GM23338 (cell line): ENCODE results near the gene FOXP1. TPM values are rescaled to one million over a fixed set of nuclear protein-coding genes. Genes with fewer than 3 reads are reported as not detected.

Experiments used
- ATAC-seq: fragments of 200-7000 bp; cut with Tn5 transposase; 3 replicates; pipeline ENCODE4 v1.9.1; 2020
- DNase-seq: peaks from one replicate; pipeline ENCODE4 v3.0.0-alpha.2; 2015; ENCODE audit warnings: low spot score
- H2AFZ ChIP-seq: fragments of 200-600 bp; sonication (generic); 2 replicates; pipeline ENCODE4 v1.8.0; 2016; ENCODE audit warnings: antibody characterized with exemption, mild to moderate bottlenecking, moderate library complexity
- H3F3A ChIP-seq: fragments of 200-600 bp; sonication (generic); replicated peaks from 2 replicates; pipeline ENCODE4 v1.8.0; 2017; ENCODE audit warnings: antibody characterized with exemption, mixed run types, low read depth
- H3K27ac ChIP-seq: fragments of 200-600 bp; sonication (generic); 2 replicates; pipeline ENCODE4 v1.6.1; 2016; ENCODE audit warnings: low read depth
- H3K27me3 ChIP-seq: fragments of 200-600 bp; sonication (generic); 2 replicates; pipeline ENCODE4 v1.8.0; 2016; ENCODE audit warnings: mild to moderate bottlenecking, mixed run types, moderate library complexity; ENCODE audit not compliant: insufficient read depth
- H3K36me3 ChIP-seq: fragments of 200-600 bp; sonication (generic); 2 replicates; pipeline ENCODE4 v1.8.0; 2016; ENCODE audit warnings: mild to moderate bottlenecking; ENCODE audit not compliant: insufficient read depth
- H3K4me1 ChIP-seq: fragments of 200-600 bp; sonication (generic); 2 replicates; pipeline ENCODE4 v1.8.0; 2016; ENCODE audit warnings: mild to moderate bottlenecking, moderate library complexity; ENCODE audit not compliant: insufficient read depth
- H3K4me2 ChIP-seq: fragments of 200-600 bp; sonication (generic); 2 replicates; pipeline ENCODE4 v1.7.1; 2017; ENCODE audit warnings: mixed run types
- H3K4me3 ChIP-seq: fragments of 200-600 bp; sonication (generic); 2 replicates; pipeline ENCODE4 v1.6.1; 2016; ENCODE audit warnings: mixed run types
- H3K79me2 ChIP-seq: fragments of 200-600 bp; sonication (generic); replicated peaks from 2 replicates; pipeline ENCODE4 v1.8.0; 2017; ENCODE audit warnings: mild to moderate bottlenecking; ENCODE audit not compliant: insufficient read depth
- H3K9me2 ChIP-seq: fragments of 200-600 bp; sonication (generic); 2 replicates; pipeline ENCODE4 v1.8.0; 2017; ENCODE audit not compliant: insufficient read depth
- H4K20me1 ChIP-seq: fragments of 200-600 bp; sonication (generic); replicated peaks from 2 replicates; pipeline ENCODE4 v1.8.0; 2017; ENCODE audit warnings: mild to moderate bottlenecking; ENCODE audit not compliant: insufficient read depth
- H3K27ac Mint-ChIP-seq: 2 replicates; pipeline ENCODE4 v1.8.0; 2020; ENCODE audit warnings: inconsistent platforms, mild to moderate bottlenecking, moderate library complexity, mixed read lengths
- H3K27me3 Mint-ChIP-seq: 3 replicates; pipeline ENCODE4 v1.8.0; 2022; ENCODE audit warnings: low read depth, mild to moderate bottlenecking, moderate library complexity, mixed read lengths, inconsistent platforms; ENCODE audit not compliant: insufficient read depth, poor library complexity
- H3K36me3 Mint-ChIP-seq: 3 replicates; pipeline ENCODE4 v1.8.0; 2021; ENCODE audit warnings: low read depth, mild to moderate bottlenecking, inconsistent platforms, moderate library complexity, mixed read lengths
- H3K4me1 Mint-ChIP-seq: 3 replicates; pipeline ENCODE4 v1.8.0; 2020; ENCODE audit warnings: mild to moderate bottlenecking, inconsistent platforms, mixed read lengths
- H3K4me3 Mint-ChIP-seq: 3 replicates; pipeline ENCODE4 v1.8.0; 2021; ENCODE audit warnings: moderate library complexity, mild to moderate bottlenecking, inconsistent platforms, mixed read lengths
- H3K9me3 Mint-ChIP-seq: 3 replicates; pipeline ENCODE4 v1.8.0; 2020; ENCODE audit warnings: moderate library complexity, mild to moderate bottlenecking, inconsistent platforms, mixed read lengths
- NANOG ChIP-seq: IDR thresholded peaks from 2 replicates; pipeline ENCODE4 v1.6.1; 2016; ENCODE audit warnings: antibody characterized with exemption, borderline replicate concordance
- polyA plus RNA-seq: library from polyadenylated mRNA; unstranded; fragments of >200 nt; fragmentation: Nextera tagmentation; extraction: Ambion mirVana; gene quantifications from 2 replicates; pipeline ENCODE4 v1.2.1, GENCODE V29; 2016
- total RNA-seq: library from RNA; depleted of rRNA; stranded (reverse); fragments of >200 nt; shearing (Covaris generic); gene quantifications from 2 replicates; pipeline ENCODE4 v1.2.3, GENCODE V29; 2014
- TF ChIP-seq, protein P1 (sequence below), 2 experiments: fragments of 200-600 bp in 1 of 2; sonication (generic) in 1 of 2; conservative IDR thresholded peaks; 2 replicates each; pipeline versions ENCODE4 v1.5.1 to v1.6.1; 2016 to 2017; ENCODE audit warnings: antibody characterized with exemption in 2 of 2, low read depth in 2 of 2, mild to moderate bottlenecking in 2 of 2, moderate library complexity in 1 of 2
- TF ChIP-seq, protein P2 (sequence below): IDR thresholded peaks from one replicate; pipeline ENCODE4 v1.6.1; 2018; ENCODE audit warnings: antibody characterized with exemption; ENCODE audit not compliant: unreplicated experiment

The FOXP1 gene
- total and polyA plus RNA-seq, 2 experiments from 2014 or later = 32.9 to 35.5 TPM

DNA sequence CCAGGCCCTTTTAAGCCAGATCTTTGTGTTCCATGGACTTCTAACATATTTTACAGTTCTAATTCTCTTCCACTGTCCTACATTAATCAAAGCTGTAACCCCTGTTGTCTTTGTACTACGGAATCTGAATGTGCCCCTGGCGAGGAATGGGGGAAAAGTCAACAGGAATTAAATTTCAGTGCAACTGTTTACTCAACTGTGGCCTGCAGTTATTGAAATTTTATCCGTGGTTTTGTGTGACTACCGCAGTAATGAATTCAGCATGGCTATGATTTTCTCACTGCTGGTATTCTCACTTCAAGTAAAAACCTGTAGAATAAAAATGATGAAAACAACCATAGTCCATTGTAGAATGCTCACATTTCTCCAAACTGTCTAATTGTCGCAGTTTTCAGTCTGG, 388.0 kb downstream of the FOXP1 start:
- no peak overlapping the region for H3K27ac ChIP-seq
- H3K27ac Mint-ChIP-seq = no peak overlapping the region
- H3K4me3 Mint-ChIP-seq = no peak overlapping the region
- no peak for DNase-seq
- H4K20me1 ChIP-seq = no peaks in the 10 kb centered on the region
- no peaks in the 10 kb centered on the region for H3K9me3 Mint-ChIP-seq
- H3K79me2 ChIP-seq = no peaks in the 10 kb centered on the region
- H3K27me3 Mint-ChIP-seq = peaks cover 3% of the 10 kb centered on the region
- no peak overlapping the region for H2AFZ ChIP-seq
- no peak overlapping the region for H3K4me3 ChIP-seq
- no peaks in the 10 kb centered on the region for H3K9me2 ChIP-seq
- H3K4me2 ChIP-seq = no peak overlapping the region
- H3K4me1 Mint-ChIP-seq = peaks cover 15% of the 10 kb centered on the region; the same call in 2 of the 3 replicates
- TF ChIP-seq, protein P1, sequence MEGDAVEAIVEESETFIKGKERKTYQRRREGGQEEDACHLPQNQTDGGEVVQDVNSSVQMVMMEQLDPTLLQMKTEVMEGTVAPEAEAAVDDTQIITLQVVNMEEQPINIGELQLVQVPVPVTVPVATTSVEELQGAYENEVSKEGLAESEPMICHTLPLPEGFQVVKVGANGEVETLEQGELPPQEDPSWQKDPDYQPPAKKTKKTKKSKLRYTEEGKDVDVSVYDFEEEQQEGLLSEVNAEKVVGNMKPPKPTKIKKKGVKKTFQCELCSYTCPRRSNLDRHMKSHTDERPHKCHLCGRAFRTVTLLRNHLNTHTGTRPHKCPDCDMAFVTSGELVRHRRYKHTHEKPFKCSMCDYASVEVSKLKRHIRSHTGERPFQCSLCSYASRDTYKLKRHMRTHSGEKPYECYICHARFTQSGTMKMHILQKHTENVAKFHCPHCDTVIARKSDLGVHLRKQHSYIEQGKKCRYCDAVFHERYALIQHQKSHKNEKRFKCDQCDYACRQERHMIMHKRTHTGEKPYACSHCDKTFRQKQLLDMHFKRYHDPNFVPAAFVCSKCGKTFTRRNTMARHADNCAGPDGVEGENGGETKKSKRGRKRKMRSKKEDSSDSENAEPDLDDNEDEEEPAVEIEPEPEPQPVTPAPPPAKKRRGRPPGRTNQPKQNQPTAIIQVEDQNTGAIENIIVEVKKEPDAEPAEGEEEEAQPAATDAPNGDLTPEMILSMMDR (conservative IDR thresholded peaks at IDR 0.05; ENCODE audit: low read depth in 2 of 2) = no peak
- no peak for TF ChIP-seq NANOG
- H3K4me1 ChIP-seq = no peaks in the 10 kb centered on the region
- H3K36me3 Mint-ChIP-seq = 0 out of 3 replicates have a peak, but pooled peaks cover 6% of the 10 kb centered on the region
- no peaks in the 10 kb centered on the region for H3K27me3 ChIP-seq
- no peak for ATAC-seq
- no peaks in the 10 kb centered on the region for H3F3A ChIP-seq
- H3K36me3 ChIP-seq = no peaks in the 10 kb centered on the region

DNA sequence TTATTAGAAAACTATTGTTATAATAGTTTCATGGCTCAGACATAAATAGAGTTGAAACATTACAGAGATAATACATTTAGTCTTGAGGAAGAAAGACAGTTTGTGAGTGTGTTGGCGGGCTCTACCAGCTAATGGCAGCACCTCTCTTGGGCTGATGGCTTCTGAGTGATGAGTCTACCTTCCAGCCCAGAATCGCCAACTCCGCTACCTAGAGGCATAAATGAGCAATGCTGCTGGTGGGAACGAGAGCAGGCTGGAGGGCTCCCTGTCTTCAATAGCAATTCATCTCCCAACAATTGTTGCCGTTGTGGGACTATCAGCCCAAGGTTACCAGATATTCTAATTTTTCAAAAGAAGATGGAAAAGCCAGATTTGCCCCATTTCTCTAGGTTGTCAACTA, 388.7 kb downstream of the FOXP1 start:
- Mint-ChIP-seq H3K9me3 (no peaks in the 10 kb centered on the region), H3K27me3 (peaks cover 3% of the 10 kb centered on the region), H3K36me3 (0 out of 3 replicates have a peak, but pooled peaks cover 6% of the 10 kb centered on the region), H3K4me1 (peaks cover 13% of the 10 kb centered on the region), H3K4me3 (no peak overlapping the region), H3K27ac (no peak overlapping the region)
- TF ChIP-seq, protein P1 (conservative IDR thresholded peaks at IDR 0.05; ENCODE audit: low read depth in 2 of 2) = peak; percentile 22 to 52; a peak in 3 of 4 replicates
- TF ChIP-seq, protein P2, sequence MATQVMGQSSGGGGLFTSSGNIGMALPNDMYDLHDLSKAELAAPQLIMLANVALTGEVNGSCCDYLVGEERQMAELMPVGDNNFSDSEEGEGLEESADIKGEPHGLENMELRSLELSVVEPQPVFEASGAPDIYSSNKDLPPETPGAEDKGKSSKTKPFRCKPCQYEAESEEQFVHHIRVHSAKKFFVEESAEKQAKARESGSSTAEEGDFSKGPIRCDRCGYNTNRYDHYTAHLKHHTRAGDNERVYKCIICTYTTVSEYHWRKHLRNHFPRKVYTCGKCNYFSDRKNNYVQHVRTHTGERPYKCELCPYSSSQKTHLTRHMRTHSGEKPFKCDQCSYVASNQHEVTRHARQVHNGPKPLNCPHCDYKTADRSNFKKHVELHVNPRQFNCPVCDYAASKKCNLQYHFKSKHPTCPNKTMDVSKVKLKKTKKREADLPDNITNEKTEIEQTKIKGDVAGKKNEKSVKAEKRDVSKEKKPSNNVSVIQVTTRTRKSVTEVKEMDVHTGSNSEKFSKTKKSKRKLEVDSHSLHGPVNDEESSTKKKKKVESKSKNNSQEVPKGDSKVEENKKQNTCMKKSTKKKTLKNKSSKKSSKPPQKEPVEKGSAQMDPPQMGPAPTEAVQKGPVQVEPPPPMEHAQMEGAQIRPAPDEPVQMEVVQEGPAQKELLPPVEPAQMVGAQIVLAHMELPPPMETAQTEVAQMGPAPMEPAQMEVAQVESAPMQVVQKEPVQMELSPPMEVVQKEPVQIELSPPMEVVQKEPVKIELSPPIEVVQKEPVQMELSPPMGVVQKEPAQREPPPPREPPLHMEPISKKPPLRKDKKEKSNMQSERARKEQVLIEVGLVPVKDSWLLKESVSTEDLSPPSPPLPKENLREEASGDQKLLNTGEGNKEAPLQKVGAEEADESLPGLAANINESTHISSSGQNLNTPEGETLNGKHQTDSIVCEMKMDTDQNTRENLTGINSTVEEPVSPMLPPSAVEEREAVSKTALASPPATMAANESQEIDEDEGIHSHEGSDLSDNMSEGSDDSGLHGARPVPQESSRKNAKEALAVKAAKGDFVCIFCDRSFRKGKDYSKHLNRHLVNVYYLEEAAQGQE = no peak
- H3K27ac ChIP-seq = no peak overlapping the region
- H3K4me1 ChIP-seq = no peaks in the 10 kb centered on the region
- no peaks in the 10 kb centered on the region for H4K20me1 ChIP-seq
- no peak overlapping the region for H3K4me3 ChIP-seq
- H3K4me2 ChIP-seq = no peak overlapping the region
- H3F3A ChIP-seq = no peaks in the 10 kb centered on the region
- ATAC-seq (peak; percentile 90), DNase-seq (peak; percentile 66)
- no peaks in the 10 kb centered on the region for H3K27me3 ChIP-seq
- no peaks in the 10 kb centered on the region for H3K36me3 ChIP-seq
- H2AFZ ChIP-seq = no peak overlapping the region
- no peaks in the 10 kb centered on the region for H3K9me2 ChIP-seq
- no peaks in the 10 kb centered on the region for H3K79me2 ChIP-seq
